ENCODE data around the gene TBCD.

DNA sequence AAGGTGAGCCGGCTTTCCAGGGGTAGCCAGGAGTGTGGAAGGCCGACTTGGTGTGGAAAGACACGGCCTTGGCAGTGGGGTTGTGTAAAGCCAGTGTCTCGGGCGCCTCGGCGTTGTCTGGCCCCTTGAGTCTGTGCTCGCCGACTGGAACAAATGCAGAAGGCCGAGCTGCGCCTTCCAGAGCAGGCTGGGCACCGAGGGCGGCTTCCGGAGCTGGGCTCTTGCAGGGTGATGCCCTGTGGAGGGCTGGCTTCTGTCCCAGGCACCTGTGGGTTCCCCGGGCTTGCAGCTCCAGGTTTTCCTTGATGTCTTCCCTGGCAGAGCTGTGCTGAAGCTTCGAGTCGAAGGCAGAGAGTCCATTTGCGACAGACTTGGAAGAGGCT, 79.9 kb downstream of the TBCD start:
- TF ChIP-seq, protein P1, sequence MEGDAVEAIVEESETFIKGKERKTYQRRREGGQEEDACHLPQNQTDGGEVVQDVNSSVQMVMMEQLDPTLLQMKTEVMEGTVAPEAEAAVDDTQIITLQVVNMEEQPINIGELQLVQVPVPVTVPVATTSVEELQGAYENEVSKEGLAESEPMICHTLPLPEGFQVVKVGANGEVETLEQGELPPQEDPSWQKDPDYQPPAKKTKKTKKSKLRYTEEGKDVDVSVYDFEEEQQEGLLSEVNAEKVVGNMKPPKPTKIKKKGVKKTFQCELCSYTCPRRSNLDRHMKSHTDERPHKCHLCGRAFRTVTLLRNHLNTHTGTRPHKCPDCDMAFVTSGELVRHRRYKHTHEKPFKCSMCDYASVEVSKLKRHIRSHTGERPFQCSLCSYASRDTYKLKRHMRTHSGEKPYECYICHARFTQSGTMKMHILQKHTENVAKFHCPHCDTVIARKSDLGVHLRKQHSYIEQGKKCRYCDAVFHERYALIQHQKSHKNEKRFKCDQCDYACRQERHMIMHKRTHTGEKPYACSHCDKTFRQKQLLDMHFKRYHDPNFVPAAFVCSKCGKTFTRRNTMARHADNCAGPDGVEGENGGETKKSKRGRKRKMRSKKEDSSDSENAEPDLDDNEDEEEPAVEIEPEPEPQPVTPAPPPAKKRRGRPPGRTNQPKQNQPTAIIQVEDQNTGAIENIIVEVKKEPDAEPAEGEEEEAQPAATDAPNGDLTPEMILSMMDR (IDR thresholded peaks at IDR 0.05) = no peak
- no peak for TF ChIP-seq POLR2A (IDR thresholded peaks at IDR 0.05)
